Hematopoietic multipotent progenitor cell treated with erythropoietin and hydrocortisone succinate and interleukin-3 and kit ligand, for 8 days (in vitro differentiated cells): ENCODE measurements around the gene TECTB.

Source experiments
- DNase-seq: peaks from one replicate; pipeline ENCODE4 v3.0.0-alpha.2; 2015

Gene TECTB

DNA sequence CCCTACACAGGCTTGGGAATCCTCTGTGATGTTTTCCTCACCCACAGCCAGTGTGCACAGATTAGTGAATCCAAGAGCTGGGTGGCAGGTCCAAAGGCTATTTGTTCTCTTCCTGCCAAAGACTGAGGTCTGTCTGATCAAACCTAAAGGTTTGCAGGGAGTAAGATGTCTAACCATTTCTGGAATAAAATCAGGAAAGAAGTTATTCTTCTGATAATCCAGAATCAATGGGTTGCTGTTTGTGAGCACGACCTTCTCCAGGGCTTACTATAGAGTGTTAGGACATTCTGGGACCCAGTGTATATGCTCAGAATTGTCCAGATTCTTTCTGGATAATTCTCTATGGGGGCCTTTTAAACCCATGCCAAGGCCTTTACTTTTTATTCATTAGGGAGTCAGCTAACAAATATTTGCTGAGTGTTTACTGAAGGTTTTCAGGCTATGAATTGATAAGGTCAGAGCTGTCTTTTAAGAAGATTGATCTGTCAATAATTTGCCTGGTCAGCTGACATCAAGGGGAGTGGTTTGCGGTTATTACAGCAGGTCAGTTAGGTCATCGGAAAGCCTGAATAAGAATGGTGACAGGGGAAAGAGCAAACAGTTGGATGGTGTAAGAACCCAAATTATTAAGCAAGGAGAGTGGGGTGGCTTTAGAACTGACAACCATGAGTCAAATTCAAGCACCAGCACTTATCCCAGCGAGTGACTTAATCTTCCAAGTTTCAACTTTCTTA is 7.5 kb upstream of the TECTB start:
- DNase-seq = no peak

DNA sequence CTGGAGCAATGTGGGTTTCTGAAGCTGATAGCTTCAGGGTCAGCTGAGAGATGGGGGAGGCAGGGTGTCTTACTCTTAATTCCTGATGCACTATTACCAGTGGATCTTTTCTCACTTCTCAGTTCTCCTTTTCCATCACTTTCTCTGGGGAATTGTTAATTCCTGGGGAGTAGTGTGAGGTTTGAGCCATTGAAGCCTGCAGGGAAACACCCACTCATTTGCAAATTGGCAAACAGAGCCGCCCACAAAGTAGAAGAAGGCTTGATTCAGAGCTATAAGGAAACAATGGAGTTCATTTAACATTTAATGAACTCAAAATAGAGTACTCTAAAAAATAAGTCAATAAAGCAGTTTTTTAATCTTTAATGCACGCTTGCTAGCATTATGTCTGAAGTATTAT is 4.3 kb upstream of the TECTB start:
- no peak for DNase-seq

DNA sequence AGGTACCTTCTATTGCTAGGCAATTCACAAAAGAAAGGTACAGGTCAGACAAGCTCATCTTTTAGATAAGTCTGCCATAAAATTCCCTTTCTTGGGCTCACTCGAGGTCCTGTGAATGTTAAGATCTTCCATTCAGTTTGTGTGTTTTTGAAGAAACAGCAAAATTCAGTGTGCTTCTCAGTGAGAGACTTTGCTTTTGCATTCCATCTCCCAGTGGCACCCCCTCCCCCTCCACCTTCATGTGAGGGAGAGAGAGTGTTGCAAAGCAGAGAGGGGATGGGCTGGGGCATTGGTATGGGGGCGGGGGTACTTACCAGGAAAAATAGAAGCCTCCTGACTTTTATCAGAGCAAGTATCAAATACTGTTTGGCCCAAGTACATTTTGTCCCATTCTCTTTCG is 3.8 kb upstream of the TECTB start:
- no peak for DNase-seq

DNA sequence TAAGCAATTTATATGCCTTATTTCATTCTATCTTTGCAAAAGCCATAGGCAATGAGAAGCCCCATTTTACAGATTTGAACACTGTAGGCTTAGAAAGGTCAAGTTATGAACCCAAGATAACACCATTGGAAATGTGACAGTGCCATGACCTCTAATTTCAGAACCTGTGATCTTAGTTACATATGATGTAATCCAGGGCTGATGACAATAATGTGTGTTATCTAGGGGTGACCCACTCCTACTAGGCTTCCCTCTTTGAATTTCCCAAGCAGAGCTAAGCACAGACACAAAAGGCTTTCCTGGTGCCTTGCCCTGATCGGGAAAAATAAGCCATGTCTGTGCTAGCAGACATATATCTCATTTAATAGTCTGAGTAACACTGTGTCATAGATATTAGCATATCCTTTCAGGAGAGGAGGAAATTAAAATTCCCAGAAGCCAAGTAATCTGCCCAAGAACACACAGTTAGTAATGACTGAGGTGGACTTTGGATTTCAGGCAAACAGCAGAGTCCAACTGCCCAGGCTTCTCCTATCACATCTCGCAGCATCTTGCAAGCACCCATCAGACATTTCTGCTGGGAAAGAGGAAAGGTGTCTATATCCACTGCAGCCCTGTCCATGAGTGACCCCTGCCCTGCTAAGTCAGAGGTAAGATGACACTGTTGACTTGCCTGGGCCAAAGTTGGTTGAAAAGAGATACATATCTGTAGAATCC is 2.8 kb upstream of the TECTB start:
- DNase-seq = no peak

DNA sequence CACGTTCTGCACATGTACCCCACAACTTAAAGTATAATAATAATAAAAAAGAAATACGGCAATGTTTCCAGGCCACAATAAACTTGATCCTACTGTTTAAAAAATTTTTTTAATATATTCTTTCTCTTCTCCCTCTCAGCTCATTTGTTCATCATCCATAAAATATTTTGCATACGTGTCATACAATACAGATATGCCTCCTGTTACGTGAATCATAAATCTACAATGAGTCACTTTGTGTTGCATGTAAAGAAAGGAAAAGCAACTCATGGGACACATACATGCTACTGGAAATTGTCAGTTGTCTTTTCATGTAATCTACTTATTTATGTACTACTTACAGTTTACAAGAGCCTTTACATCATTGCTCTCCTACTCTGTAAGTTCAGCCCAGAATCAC is 1.1 kb upstream of the TECTB start:
- no peak for DNase-seq

DNA sequence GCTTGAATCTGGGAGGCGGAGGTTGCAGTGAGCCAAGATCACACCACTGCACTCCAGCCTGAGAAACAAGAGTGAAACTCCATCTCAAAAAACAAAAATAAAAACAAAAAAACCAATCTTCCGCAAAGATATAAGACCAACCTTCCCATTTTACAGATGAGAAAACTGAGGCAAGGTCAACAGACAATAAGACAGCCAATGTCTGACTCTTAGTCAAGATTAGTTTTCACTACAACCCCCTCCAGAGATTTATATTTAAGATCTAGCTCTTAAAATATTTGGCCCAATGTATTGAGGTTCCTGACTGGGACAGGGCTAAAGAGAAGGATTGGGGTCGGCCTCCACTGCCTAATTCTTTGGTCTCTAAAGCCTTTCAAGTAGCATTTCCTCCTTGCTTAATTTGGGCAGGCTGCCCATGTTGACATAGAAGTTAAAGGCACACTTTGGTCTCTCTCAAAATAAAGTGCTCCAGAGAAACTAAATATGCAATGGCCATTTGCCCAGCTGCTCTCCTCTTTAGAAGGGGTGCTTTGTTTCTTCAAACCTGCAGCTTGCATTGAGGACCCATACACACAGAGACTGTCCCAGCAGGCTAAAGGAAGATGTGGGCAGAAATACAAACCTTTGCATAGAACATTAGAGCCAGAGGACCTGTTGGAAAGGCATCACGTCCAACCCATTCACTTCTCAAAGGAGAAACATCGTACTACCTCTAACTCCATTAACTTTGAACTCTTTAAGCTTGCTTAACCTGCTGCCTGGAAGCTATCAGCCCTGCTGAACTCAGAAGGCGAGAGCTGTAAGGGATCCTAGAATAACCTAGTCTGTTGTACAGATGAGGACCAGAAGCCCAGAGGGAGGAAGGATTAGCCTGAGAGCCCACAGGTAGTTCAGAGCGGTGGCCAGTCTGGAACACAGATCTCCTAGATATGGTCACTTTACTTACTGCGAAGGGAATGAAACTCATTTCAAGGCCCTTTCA is 3.9 kb downstream of the TECTB start:
- no peak for DNase-seq

DNA sequence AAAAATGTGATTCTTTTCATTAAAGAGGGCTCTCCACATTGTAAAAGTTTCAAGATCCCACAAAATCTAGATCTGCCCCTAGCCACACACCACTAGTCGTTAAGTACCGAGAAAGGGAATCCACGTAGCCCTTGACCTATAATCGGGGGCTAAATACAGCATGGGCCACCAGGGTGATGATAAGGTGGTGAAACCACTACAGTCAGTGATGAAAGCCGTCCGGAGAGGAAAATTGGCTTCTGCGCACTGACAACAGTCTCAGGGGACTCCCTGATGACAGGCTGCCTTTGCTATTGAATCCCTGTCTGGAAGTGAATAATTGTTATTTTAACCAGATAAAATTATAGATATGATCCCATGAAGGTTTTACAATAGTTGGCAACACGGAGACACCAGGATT is 4.6 kb downstream of the TECTB start:
- no peak for DNase-seq

DNA sequence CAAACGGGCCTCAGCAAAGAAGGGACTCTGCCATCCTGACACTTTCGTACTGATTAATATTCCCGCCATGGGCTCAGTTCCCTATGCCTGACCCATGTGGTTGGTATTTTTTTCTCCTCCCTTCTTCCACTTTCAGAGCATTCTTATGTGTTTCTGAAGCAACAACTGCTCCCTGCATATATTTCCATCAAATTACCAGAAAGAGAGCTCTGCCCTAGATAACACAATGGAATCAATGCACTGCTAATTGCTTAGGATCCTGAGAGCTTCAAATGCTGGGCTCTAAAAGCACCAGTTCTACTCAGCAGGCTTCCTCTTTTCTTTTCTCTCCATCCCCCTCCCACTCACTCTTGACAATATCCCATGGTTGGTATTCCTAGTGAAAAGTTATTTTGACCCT is 5.3 kb downstream of the TECTB start:
- no peak for DNase-seq

DNA sequence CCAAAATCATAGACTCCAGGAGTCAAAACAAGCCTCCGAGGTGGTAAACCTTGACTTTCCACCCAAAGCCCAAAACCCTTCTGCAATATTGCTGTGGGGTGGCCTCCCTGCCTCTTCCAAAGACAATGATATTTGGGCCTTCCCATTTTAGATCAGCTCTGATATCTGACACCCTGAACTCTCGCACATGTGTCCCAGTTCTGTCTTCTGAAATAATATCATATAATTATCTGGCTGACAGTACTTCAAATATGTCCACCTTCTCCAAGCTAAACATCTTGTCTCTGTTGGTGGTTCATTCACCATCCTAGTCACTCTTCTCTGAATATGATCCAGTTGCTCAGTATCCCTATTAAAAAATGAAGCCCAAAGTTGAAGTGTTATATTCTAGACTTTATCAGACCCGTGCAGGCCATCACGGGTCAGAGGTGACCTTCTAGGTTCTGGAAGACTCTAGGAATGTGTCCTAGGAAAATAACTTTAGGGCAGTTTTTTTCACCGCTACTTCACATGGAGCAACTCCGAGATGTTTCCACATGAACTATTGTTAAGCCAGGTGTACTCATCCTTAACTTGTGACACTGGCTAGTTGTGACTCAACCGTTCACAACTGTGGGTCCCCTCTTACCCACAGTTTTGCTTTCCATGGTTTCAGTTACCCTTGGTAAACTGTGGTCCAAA is 6.3 kb downstream of the TECTB start:
- DNase-seq = no peak

DNA sequence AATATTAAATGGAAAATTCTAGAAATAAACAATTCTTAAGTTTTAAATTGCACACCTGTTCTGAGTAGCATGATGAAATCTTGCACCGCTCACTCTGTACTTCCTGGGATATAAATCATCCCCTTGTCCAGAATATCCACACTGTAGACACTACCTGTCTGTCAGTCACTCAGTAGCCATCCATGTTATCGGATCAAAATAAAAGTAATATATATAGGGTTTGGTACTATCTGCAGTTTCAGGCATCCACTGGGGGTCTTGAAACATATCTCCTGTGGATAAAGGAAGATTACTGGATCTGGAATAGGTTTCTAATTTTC is 6.8 kb downstream of the TECTB start:
- no peak for DNase-seq

DNA sequence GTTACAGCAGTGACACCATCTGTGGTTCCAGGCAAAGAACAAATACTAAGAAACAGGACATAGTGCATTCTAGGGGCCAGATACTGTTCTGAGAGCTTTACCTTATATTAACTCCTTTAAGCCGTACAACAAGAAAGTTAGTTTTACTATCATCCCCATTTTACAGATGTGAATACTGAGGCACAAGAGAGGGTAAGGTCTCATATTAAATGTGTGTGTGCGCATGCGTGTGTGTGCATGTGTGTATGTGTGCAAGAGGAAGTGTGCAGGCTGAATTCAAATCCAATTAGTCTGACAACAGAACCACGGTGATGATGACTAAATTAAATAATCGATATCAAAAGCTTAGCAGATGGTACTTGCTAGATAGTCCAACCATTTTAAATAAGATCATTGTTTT is 11.0 kb downstream of the TECTB start:
- no peak for DNase-seq

DNA sequence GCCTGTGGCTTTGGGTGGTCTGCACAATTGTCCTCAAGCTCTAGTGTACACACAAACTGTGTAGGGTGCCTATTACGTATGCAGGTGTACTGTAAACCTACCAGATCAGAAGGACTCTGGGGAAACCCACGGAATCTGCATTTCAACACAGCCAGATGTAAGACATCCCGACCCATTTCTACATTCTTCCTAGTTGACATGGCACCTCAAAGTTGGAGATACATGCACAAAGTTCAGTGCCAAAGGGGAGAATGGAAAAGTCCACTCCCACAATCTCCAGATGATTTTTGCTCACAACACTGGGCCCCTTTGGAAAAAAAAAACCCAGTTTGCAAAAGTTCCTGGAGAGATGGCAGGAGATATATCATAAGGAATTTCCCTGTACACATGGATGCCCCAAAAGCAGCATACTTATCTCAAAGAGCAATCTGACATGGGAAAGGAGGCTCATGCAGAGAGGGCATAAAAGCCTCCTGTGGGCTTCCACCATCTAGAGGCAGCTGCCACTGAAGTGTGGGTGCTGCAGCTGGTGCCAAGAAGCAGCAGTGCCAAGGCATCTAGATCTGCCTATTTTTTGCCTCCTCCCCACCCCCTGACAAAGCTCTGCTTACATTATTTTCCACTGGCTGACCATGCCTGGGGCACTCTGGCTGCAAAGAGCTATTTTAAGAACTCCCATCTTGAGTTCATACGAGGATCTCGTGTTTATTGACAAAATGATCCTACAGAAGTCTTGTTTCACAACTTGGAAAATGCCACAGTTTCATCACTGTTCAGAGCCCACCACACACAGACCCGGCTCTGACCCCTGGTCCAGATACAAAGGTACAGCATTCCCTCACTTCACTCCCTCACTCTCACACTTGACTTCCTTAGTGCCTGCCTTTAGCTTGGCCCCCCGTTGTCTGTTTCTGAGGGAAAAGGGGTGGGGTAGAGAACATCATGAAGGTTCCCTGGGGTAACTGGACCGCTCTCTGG is 12.9 kb downstream of the TECTB start:
- no peak for DNase-seq

DNA sequence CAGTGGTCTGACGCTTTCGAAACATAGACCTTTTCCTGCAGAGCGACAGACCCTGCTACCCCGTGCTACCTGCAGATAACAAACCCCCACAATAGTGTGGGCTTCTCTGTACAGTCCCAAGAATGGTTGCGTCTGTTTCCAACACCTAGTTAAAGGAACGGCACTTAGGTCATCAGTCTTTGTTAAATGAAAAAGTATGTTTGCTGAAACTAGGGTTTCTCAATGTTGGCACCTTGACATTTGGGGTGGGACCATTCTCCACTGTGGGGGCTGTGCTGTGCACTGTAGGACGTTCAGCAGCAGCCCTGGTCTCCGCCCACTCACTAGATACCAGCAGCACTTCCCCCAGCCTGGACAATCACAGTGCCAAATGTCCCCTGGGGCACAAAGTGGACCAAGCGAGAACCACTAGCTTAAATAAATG is 13.7 kb downstream of the TECTB start:
- DNase-seq = no peak

DNA sequence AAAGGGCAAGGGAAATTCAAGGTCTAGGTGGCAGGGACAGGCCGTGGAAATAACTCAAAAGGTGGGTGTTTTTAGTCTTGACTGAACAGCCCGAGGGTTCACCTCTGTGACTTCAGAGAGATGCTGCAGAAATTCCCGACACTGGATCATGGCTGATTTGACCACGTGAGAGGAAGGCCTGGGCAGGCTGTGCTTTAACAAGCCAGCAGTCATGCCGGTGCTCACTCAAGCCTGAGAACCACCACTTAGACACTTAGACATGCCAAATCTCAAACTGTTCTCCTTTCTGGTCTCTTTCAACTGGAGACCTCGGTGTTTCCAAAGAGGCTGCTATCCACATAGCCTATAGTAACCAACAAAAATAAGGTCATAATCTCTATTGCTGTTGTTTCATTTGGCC is 15.4 kb downstream of the TECTB start:
- no peak for DNase-seq

DNA sequence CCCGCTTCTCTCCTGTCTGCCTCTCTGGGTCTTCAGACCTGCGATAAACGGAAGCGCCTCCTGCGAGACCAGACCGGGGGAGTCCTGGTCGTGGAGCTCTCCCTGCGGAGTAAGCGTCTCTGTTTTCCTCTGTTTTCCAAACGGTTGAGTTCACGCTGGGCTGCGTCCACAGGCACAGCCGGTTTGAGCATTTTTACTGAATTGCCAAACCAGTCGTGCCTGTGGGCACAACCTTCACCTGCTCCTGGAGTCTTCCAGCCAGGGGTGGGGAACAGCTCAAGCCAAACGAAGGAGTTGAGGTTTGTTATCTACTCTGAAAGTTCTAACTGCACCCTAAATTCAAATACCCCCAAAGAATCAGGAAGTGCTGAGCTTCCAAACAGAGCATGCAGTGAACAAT is 16.3 kb downstream of the TECTB start:
- DNase-seq = no peak

DNA sequence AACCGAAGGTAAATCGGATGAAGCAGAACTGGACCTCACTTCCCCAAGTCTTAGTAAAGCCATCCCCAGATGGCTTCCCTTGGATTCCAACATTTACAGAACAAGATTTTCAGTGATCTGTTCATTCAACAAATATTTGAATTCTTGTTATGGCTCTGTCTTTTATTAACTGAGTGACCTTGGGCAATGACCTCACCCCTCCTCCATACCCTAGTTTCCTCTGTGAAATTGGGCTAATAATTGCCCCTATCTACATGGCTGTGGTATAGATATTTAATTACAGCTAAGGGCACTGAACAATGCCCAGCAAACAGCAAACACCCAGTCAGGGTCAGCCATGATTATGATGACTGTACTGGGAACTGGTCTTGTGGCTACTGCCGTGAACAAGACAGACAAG is 19.1 kb downstream of the TECTB start:
- no peak for DNase-seq

DNA sequence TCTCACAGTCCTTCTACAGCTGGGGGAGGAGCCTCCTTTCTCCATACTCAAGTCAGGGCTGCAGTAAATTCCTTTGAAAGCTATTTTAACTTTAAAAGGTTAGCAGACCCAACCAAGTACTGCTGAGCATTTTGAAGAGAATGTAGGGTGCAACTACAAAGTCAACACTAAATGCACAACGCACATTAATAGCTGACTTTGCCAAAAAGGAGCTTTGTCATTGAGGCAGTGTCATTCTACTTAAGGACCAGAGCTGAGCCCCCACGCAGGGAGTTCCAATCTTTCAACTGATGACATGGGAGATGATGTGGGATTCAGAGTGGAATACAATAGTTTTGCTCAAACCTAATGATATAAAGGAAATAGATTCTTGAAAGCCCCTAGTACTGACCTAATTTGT is 20.3 kb downstream of the TECTB start:
- no peak for DNase-seq

DNA sequence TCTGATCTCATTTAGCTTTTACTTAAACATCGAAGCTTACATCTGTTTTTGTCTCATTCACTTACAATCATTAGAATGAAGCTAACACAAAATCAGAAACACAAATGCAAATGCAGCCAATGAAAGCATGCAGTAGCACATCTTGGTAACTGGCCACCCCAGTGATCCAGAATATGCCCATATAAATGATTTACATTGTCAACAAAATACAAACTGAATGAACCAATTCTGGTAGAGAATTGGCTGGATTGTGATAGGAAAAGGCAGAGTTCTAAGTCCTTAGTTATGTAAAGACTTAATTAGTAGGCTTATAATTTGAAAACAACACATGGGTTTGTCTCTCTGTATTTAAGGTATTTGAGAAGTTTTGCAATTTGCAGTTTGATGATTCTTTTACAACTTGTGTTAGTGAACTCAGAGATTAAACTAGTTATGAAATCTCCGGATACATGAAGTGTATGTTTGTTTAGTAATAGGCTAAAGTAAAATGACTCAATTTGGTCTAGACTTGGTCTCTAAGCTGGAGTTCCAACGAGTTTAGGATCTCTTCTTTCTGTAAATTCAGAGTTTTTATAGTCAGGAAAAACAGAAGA is 21.2 kb downstream of the TECTB start:
- no peak for DNase-seq

DNA sequence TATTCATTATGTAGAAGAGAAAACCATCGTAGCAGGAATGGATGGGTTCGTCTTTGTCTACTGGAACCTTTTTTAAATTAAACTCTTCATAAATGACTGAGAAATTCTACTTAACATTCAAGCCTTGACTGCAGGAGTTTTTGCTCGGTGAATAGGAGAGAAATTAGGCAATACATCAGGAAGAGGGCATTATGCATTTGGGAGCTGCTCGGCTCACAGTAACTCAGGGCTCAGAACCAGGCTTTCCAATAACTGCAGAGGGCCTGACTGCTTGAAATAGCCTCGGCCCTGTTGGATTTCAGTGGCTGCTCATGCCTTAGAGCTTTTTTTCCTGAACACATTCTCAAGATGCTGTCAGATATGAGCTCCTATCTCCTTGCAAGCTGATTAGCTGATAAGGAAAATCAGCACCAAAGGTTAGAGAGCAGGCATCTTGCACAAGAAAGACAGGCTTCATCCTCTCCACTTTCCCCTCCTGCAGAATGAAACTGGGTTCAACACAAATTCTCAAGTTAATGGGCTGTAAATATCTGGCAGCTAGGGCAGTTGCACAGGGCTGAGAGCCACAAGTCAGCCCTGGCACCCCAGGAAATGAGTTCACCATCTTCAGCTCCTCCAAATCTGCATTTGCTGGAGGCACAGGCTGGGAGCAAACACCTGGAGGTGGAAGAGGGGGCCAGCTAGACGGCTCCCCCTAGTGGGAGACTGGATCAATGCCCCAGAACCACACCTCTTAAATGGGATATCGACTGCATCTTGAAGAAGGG is 24.3 kb downstream of the TECTB start:
- DNase-seq = peak; percentile 50

DNA sequence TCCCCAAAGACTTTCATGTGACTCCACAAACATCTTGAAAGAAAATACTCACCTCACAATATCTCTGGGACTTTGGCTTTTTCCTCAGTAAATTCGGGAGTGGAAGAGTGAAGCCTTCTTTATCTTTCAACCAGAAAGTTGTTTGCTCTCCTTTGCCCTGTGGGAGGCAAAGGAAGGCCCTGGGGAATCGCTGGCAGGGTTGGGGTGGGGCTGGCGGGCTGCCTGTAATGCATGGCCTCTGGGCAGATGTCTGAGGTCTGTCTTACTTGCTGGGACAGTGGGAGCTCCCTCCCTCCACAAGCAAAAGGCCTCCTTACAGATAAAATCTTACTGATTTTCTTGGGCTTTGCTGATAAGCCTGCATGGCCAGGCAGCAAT is 24.9 kb downstream of the TECTB start:
- DNase-seq = no peak

DNA sequence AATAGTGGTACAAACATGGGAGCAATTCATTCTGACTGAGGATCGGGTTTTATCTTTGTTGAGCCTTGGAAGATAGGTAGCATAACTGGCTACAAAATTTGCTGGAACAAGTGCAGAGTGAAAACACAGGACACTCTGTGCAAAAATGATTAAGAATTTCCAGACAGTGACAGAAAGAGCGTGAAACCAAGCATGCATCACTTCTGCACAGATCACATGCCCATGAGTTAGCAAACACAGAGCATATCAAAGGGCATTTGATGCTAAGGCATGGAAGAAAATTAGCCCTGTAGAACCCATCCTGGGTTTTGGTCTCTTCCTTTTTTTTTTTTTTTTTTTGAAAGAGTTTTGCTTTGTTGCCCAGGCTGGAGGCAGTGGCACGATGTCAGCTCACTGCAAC is 28.3 kb downstream of the TECTB start:
- no peak for DNase-seq
